Smooth muscle cell (in vitro differentiated cells): Measurements from ENCODE around the gene CRISPLD2. TPM values are rescaled to one million over a fixed set of nuclear protein-coding genes. Genes with fewer than 3 reads are reported as not detected.
A peak's percentile ranks its signal among the peaks of the same experiment; 100 is the strongest.

Experiments used
- DNase-seq: peaks from one replicate; lab custom pipeline; 2025; ENCODE audit not compliant: unreplicated experiment; lab: John Stamatoyannopoulos, UW
- H2AFZ ChIP-seq: fragments of 200-600 bp; sonication (generic); 2 replicates; pipeline ENCODE4 v1.6.0; 2016; ENCODE audit warnings: antibody characterized with exemption, low read depth, mild to moderate bottlenecking
- H3F3A ChIP-seq: fragments of 200-600 bp; sonication (generic); 2 replicates; pipeline ENCODE4 v1.6.0; 2017; ENCODE audit warnings: antibody characterized with exemption, low read depth
- H3K27ac ChIP-seq: fragments of 200-600 bp; sonication (generic); 2 replicates; pipeline ENCODE4 v1.5.1; 2016; ENCODE audit warnings: low read depth, mild to moderate bottlenecking
- H3K27me3 ChIP-seq: fragments of 200-600 bp; sonication (generic); 2 replicates; pipeline ENCODE4 v1.6.1; 2016; ENCODE audit warnings: low read depth, mild to moderate bottlenecking
- H3K36me3 ChIP-seq: fragments of 200-600 bp; sonication (generic); 2 replicates; pipeline ENCODE4 v1.5.1; 2016; ENCODE audit warnings: low read depth
- H3K4me1 ChIP-seq: fragments of 200-600 bp; sonication (generic); 2 replicates; pipeline ENCODE4 v1.5.1; 2016; ENCODE audit warnings: low read depth
- H3K4me2 ChIP-seq: fragments of 200-600 bp; sonication (generic); 2 replicates; pipeline ENCODE4 v1.6.0; 2016; ENCODE audit warnings: mild to moderate bottlenecking
- H3K4me3 ChIP-seq: fragments of 200-600 bp; sonication (generic); 2 replicates; pipeline ENCODE4 v1.5.1; 2016; ENCODE audit warnings: mild to moderate bottlenecking
- H3K79me2 ChIP-seq: fragments of 200-600 bp; sonication (generic); 2 replicates; pipeline ENCODE4 v1.6.0; 2016; ENCODE audit warnings: low read depth, mild to moderate bottlenecking
- H3K9ac ChIP-seq: fragments of 200-600 bp; sonication (generic); 2 replicates; pipeline ENCODE4 v1.6.0; 2016; ENCODE audit warnings: low read depth
- H3K9me3 ChIP-seq: fragments of 200-600 bp; sonication (generic); replicated peaks from 2 replicates; pipeline ENCODE4 v1.5.1; 2016; ENCODE audit warnings: low read depth
- H4K20me1 ChIP-seq: fragments of 200-600 bp; sonication (generic); 2 replicates; pipeline ENCODE4 v1.6.0; 2016; ENCODE audit warnings: low read depth
- CTCF ChIP-seq: fragments of 200-600 bp; sonication (generic); IDR thresholded peaks from 2 replicates; pipeline ENCODE4 v1.5.1; 2017; ENCODE audit warnings: borderline replicate concordance, mild to moderate bottlenecking, antibody characterized with exemption; ENCODE audit not compliant: insufficient read depth, poor library complexity, severe bottlenecking
- WGBS: methylation state at CpG from one replicate; pipeline ENCODE4 v1.1.7; 2016; ENCODE audit warnings: low lambda C conversion rate; 5-methylcytosine and 5-hydroxymethylcytosine counted together
- polyA plus RNA-seq: library from polyadenylated mRNA; unstranded; fragments of >200 nt; fragmentation: Nextera tagmentation; extraction: Ambion mirVana; gene quantifications from 2 replicates; pipeline ENCODE4 v1.2.1, GENCODE V29; 2016
- total RNA-seq: library from RNA; depleted of rRNA; stranded (reverse); fragments of >200 nt; gene quantifications from 2 replicates; pipeline ENCODE4 v1.2.3, GENCODE V29; 2014

CRISPLD2 gene
- total and polyA plus RNA-seq, 2 experiments from 2014 or later = 63.1 to 105 TPM

DNA sequence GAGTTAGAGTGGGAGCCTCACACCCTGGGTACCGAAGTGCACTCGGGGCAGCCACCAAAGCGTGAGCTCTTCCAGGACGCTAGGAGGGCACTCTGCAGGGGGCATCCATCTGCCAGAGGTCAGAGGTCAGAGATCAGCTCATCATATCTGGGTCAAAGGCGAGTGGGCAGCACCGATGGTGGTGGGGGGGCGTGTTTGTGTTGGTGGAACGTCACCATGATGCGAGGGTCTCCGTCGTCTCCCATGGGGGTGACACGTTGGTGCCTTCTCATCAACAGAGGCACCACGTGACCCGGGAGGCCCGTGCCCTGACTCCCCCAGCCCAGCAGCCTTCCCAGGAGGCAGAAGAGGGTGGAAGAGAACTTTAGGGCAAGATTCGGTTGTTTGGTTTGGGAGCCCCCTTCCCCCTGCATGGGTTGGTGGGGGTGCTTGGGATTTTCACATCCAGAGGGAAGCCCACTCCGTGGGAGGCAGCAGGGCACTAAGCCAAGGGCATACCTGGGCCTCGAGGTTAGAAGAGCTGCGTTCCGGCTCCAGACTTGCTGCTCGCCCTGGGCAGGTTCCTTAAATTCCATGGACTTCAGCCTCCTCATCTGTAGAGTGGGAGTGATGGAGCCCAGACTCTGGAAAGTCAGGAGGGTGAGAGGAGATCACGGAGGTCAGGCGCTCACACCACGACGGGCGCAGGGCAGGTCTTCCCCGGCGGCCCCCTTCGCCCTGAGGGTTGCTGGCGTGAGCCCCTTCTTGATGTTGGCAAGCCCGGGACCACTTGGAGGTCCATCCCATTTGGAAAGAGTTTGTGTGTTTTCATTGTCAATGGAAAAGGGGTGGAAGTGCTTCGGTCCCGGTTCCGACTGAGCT lies 14.0 kb downstream of the CRISPLD2 start:
- peaks cover 66% of the 10 kb centered on the region for H3K79me2 ChIP-seq
- peak overlapping the region; percentile 68 for H3K4me2 ChIP-seq
- peaks cover 43% of the 10 kb centered on the region for H3F3A ChIP-seq
- H3K9ac ChIP-seq = no peak overlapping the region
- no peak for TF ChIP-seq CTCF
- DNase-seq = no peak
- 87% methylated on average over 34 of the region's 34 CpGs for WGBS
- peaks cover 22% of the 10 kb centered on the region for H3K4me1 ChIP-seq
- no peak overlapping the region for H2AFZ ChIP-seq
- peak overlapping the region; percentile 95 for H3K27ac ChIP-seq
- H3K9me3 ChIP-seq = no peaks in the 10 kb centered on the region
- H4K20me1 ChIP-seq = peaks cover 51% of the 10 kb centered on the region
- no peak overlapping the region for H3K4me3 ChIP-seq
- no peaks in the 10 kb centered on the region for H3K36me3 ChIP-seq
- H3K27me3 ChIP-seq = no peaks in the 10 kb centered on the region

DNA sequence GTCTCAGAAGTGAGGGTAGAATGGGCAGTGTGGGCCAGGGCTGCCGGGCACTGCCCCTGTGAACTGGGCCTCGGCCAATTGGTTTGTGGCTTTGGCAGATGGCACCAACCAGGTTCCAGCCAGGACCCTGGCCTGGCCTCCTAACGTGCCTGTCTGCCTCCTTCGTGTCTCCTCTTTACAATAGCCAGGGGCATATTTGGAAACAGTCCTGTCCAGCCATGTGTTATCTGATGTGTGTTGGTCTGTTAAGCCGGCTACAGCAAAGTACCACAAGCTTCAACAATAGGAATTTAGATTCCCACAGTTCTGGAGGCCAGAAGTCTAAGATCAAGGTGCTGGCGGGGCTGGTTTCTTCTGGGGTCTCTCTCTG lies 14.6 kb downstream of the CRISPLD2 start:
- peaks cover 57% of the 10 kb centered on the region for H4K20me1 ChIP-seq
- DNase-seq = no peak
- H3K36me3 ChIP-seq = no peaks in the 10 kb centered on the region
- no peak overlapping the region for H2AFZ ChIP-seq
- peaks cover 71% of the 10 kb centered on the region for H3K79me2 ChIP-seq
- no peak overlapping the region for H3K9ac ChIP-seq
- no peak for TF ChIP-seq CTCF
- no peak overlapping the region for H3K4me2 ChIP-seq
- peaks cover 17% of the 10 kb centered on the region for H3K4me1 ChIP-seq
- H3F3A ChIP-seq = peaks cover 38% of the 10 kb centered on the region
- no peaks in the 10 kb centered on the region for H3K27me3 ChIP-seq
- H3K4me3 ChIP-seq = no peak overlapping the region
- 48% methylated on average over 6 of the region's 6 CpGs for WGBS
- H3K27ac ChIP-seq = peak overlapping the region; percentile 95
- no peaks in the 10 kb centered on the region for H3K9me3 ChIP-seq

GRCh38 chr16:84836234-84836647 lies 16.5 kb downstream of the CRISPLD2 start:
- DNase-seq = peak; percentile 21
- H3K79me2 ChIP-seq = peaks cover 69% of the 10 kb centered on the region
- H3K27me3 ChIP-seq = no peaks in the 10 kb centered on the region
- H4K20me1 ChIP-seq = peaks cover 66% of the 10 kb centered on the region
- H3K4me2 ChIP-seq = no peak overlapping the region
- no peaks in the 10 kb centered on the region for H3K9me3 ChIP-seq
- 23% methylated on average over 16 of the region's 16 CpGs for WGBS
- H3F3A ChIP-seq = peaks cover 27% of the 10 kb centered on the region
- H3K36me3 ChIP-seq = no peaks in the 10 kb centered on the region
- peaks cover 14% of the 10 kb centered on the region for H3K4me1 ChIP-seq
- H3K4me3 ChIP-seq = no peak overlapping the region
- H3K9ac ChIP-seq = no peak overlapping the region
- H3K27ac ChIP-seq = peak overlapping the region; percentile 95
- no peak for TF ChIP-seq CTCF
- H2AFZ ChIP-seq = no peak overlapping the region
